GM12891 (cell line): ENCODE measurements around the gene VPS11.

ENCODE experiments used
- DNase-seq: peaks from one replicate; pipeline ENCODE4 v3.0.0; 2011; ENCODE audit warnings: low spot score; ENCODE audit not compliant: insufficient read length
- FAIRE-seq: peaks from 2 replicates; lab custom pipeline; 2011; peaks lifted over from hg19 to GRCh38; lab: Jason Lieb, UNC
- PAX5 ChIP-seq: IDR thresholded peaks from 2 replicates; pipeline ENCODE4 v1.6.1; 2011; ENCODE audit warnings: low read length, moderate library complexity, mild to moderate bottlenecking; ENCODE audit not compliant: insufficient read depth, severe bottlenecking
- POLR2A ChIP-seq: IDR thresholded peaks from 2 replicates; pipeline ENCODE4 v1.6.1; 2011; ENCODE audit warnings: low read depth, low read length, control low read depth
- POLR2AphosphoS5 ChIP-seq: IDR thresholded peaks from 2 replicates; pipeline ENCODE4 v1.6.1; 2011; ENCODE audit warnings: low read depth, low read length, control low read depth
- POU2F2 ChIP-seq: IDR thresholded peaks from 2 replicates; pipeline ENCODE4 v1.6.1; 2011; ENCODE audit warnings: low read depth, mild to moderate bottlenecking, control low read depth, low read length, moderate library complexity
- SPI1 ChIP-seq: IDR thresholded peaks from 2 replicates; pipeline ENCODE4 v1.6.1; 2011; ENCODE audit warnings: low read depth, low read length, control low read depth
- TAF1 ChIP-seq: IDR thresholded peaks from 2 replicates; pipeline ENCODE4 v1.6.1; 2011; ENCODE audit warnings: low read depth, low read length, control low read depth

The VPS11 gene

GRCh38 chr11:119062779-119063178, 4.8 kb upstream of the VPS11 start:
- DNase-seq (no peak), FAIRE-seq (no peak)
- TF ChIP-seq POU2F2 (no peak), POLR2A (no peak), TAF1 (no peak), POLR2AphosphoS5 (no peak), SPI1 (no peak), PAX5 (no peak)

- no peak for TF ChIP-seq PAX5
- no peak for TF ChIP-seq TAF1
- TF ChIP-seq POLR2AphosphoS5, result no peak
- TF ChIP-seq POLR2A, result no peak
- TF ChIP-seq POU2F2, result no peak
- DNase-seq (no peak), FAIRE-seq (peak; percentile 48)
Observed at GRCh38 chr11:119065369-119065768, 2.2 kb upstream of the VPS11 start.

GRCh38 chr11:119077839-119078238, 10.2 kb downstream of the VPS11 start:
- DNase-seq (no peak), FAIRE-seq (no peak)
- TF ChIP-seq PAX5, result no peak
- TF ChIP-seq POU2F2, result no peak
- no peak for TF ChIP-seq POLR2A
- TF ChIP-seq TAF1, result no peak
- TF ChIP-seq SPI1, result no peak
- no peak for TF ChIP-seq POLR2AphosphoS5

- FAIRE-seq (no peak), DNase-seq (no peak)
- TF ChIP-seq TAF1 (no peak), POLR2A (no peak), POLR2AphosphoS5 (no peak), SPI1 (no peak), POU2F2 (no peak)
Observed at GRCh38 chr11:119078675-119079420, 11.2 kb downstream of the VPS11 start.

- no peak for DNase-seq
- FAIRE-seq, result no peak
- TF ChIP-seq SPI1 (no peak), POLR2AphosphoS5 (no peak), POU2F2 (no peak), POLR2A (no peak), PAX5 (no peak), TAF1 (no peak)
Observed at GRCh38 chr11:119081682-119082260, 14.2 kb downstream of the VPS11 start.

- peak; percentile 88 for DNase-seq
- peak; percentile 99 for FAIRE-seq
- TF ChIP-seq SPI1 (0 out of 2 replicates have a peak, but pooled peaks have one; percentile 3), PAX5 (no peak), POLR2AphosphoS5 (peak; percentile 63; the same call in 1 of the 2 replicates), POU2F2 (no peak), POLR2A (peak; percentile 90), TAF1 (peak; percentile 30; the same call in 1 of the 2 replicates)
Observed at GRCh38 chr11:119084663-119085436, 17.2 kb downstream of the VPS11 start, which contains the start of gene HMBS. Gene HMBS (plus strand): TSS chr11:119084881. CDS start chr11:119085034, 153 bp downstream.

GRCh38 chr11:119085437-119085847, 17.8 kb downstream of the VPS11 start:
- DNase-seq, result no peak
- TF ChIP-seq SPI1 (no peak), TAF1 (no peak), POU2F2 (no peak), POLR2AphosphoS5 (no peak), PAX5 (no peak), POLR2A (no peak)
- FAIRE-seq, result peak; percentile 78

- DNase-seq (no peak), FAIRE-seq (no peak)
- TF ChIP-seq POLR2A, result no peak
- no peak for TF ChIP-seq TAF1
- TF ChIP-seq POU2F2, result no peak
- no peak for TF ChIP-seq PAX5
- TF ChIP-seq SPI1, result no peak
- no peak for TF ChIP-seq POLR2AphosphoS5
Observed at GRCh38 chr11:119087123-119087522, 19.5 kb downstream of the VPS11 start.

- FAIRE-seq (no peak), DNase-seq (no peak)
- TF ChIP-seq TAF1, result no peak
- no peak for TF ChIP-seq POU2F2
- TF ChIP-seq SPI1, result no peak
- no peak for TF ChIP-seq POLR2A
- no peak for TF ChIP-seq PAX5
- TF ChIP-seq POLR2AphosphoS5, result no peak
Observed at GRCh38 chr11:119087747-119088241, 20.2 kb downstream of the VPS11 start.
